LNCAP (cell line): ENCODE measurements around the gene LYPLA2.

Source experiments
- CTCF ChIP-seq: fragments of 450-650 bp; IDR thresholded peaks from 2 replicates; pipeline ENCODE4 v1.5.1; 2017; ENCODE audit warnings: mild to moderate bottlenecking

LYPLA2 gene

DNA sequence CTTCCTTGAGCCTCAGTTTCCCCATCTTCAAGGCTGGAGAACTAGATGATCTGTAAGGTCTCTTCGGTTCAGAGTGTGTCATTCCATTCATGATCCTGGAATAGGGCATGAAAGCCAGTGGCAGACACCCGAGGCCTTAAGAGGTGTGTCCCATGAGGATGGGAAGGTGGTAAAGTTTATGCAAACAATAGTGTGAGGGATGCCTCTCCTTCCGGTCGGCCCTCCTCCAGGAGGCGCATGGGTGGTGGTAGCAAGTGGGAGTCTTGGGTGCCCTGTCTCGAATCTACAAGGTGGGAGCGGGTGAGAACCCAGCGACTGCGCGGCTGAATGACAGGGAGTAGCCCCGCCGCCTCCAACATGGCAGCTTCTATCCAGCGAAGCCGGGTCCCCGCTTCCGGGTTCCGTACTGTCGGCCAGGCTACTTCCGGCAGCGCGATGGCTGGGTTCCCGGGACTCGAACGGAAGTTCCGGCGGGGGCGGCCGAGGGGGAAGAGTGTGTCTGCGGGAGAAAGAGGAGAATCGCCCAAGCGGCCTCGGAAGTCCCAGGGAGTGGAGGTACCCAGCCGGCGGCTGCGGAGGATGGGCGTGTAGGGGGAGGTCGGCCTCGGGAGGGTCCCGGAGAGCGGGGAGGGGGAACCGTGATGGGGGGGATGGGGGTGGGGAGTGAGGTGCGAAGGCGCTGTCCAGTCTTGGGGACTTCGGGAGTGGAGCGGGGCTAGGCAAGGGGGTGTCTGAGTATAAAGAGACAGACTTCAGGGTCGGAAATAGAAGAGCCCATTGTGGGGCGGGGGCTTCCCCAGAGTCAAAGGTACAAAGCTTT is at the start of gene LYPLA2:
Gene LYPLA2, plus strand, starts transcription at position 450 of the 820 bp plus-strand sequence. CDS start 1,538 bp downstream, outside the sequence.
- TF ChIP-seq CTCF = no peak

- no peak for TF ChIP-seq CTCF
Observed at GRCh38 chr1:23741609-23742008, 49.3 kb upstream of the LYPLA2 start.

GRCh38 chr1:23742670-23743286 is 48.2 kb upstream of the LYPLA2 start:
- TF ChIP-seq CTCF = no peak

GRCh38 chr1:23743287-23744152 is 47.4 kb upstream of the LYPLA2 start, which contains the start of gene ELOA:
ELOA (plus strand) TSS chr1:23743471; CDS start chr1:23743504, 33 bp downstream.
- TF ChIP-seq CTCF = no peak

- peak; percentile 22; the same call in 1 of the 2 replicates for TF ChIP-seq CTCF
Observed at GRCh38 chr1:23745515-23745914, 45.4 kb upstream of the LYPLA2 start.

DNA sequence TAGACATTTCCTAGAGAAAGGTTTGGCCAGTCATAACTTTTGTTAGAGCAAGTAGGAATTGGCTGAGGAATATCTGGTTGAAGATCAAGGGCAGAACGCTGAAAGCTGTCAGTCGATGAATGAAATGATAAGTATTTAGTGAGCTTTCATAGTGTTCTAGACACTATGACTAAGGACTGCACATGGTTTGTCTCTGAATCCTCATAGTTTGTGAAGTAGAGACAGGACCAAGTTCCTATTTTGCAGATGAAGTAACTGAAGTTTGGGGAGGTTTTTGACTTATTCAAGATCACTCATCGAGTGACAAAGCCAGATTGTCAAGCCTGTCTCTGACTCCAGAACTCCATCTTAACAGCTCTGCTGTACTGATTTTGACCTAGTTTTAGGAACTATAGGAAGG is 42.9 kb upstream of the LYPLA2 start:
- TF ChIP-seq CTCF = no peak
